PC-9 (cell line): ENCODE results near the gene PSMB2. TPM values are rescaled to one million over a fixed set of nuclear protein-coding genes. Genes with fewer than 3 reads are reported as not detected.
"Not testable (repeated sequence)": the region's sequence is repeated elsewhere in the genome, so short reads cannot be mapped to it uniquely, and the experiment has no call there.

ENCODE experiments used
- Bru-seq: library from RNA; stranded (reverse); fragments of 400-500 nt; gene quantifications from one replicate; lab custom pipeline; 2021; lab: Mats Ljungman, UMichigan
- BruChase-seq, 2 experiments: library from RNA; stranded (reverse); fragments of 400-500 nt; gene quantifications; one replicate each; lab custom pipeline; 2021; lab: Mats Ljungman, UMichigan
- BruUV-seq: library from RNA; stranded (reverse); fragments of 400-500 nt; replicated peaks from 2 replicates; lab custom pipeline; 2021; lab: Mats Ljungman, UMichigan
- CTCF ChIA-PET: fragments of 300-600 bp; sonication (Branson Sonifier 250); formaldehyde crosslinking; loops from one replicate; lab custom pipeline; 2022; ENCODE audit warnings: antibody characterized with exemption; lab: Charles Lee
- POLR2A ChIA-PET: fragments of 300-600 bp; sonication (Branson Sonifier 250); formaldehyde crosslinking; loops from one replicate; lab custom pipeline; 2022; ENCODE audit warnings: antibody characterized with exemption; ENCODE audit not compliant: unreplicated experiment; lab: Charles Lee
- DNase-seq, 2 experiments: peaks; one replicate each; pipeline versions ENCODE4 v3.0.0 to v3.0.0-alpha.2; 2015 to 2022; ENCODE audit warnings: mixed read lengths in 1 of 2
- H2AFZ ChIP-seq: fragments of 200-600 bp; sonication (generic); 2 replicates; pipeline ENCODE4 v1.8.1; 2017; ENCODE audit warnings: antibody characterized with exemption
- H3F3A ChIP-seq: fragments of 200-600 bp; sonication (generic); 2 replicates; pipeline ENCODE4 v1.8.1; 2017; ENCODE audit warnings: antibody characterized with exemption, mild to moderate bottlenecking, low read depth; ENCODE audit not compliant: insufficient read depth
- H3K27ac ChIP-seq: fragments of 200-600 bp; sonication (generic); 2 replicates; pipeline ENCODE4 v1.6.1; 2016; ENCODE audit warnings: mixed run types
- H3K27me3 ChIP-seq: fragments of 200-600 bp; sonication (generic); 2 replicates; pipeline ENCODE4 v1.6.1; 2016; ENCODE audit warnings: low read depth, mixed run types; ENCODE audit not compliant: insufficient read depth
- H3K36me3 ChIP-seq: fragments of 200-600 bp; sonication (generic); 2 replicates; pipeline ENCODE4 v1.6.1; 2016; ENCODE audit warnings: low read depth, mixed run types
- H3K4me1 ChIP-seq: fragments of 200-600 bp; sonication (generic); replicated peaks from 2 replicates; pipeline ENCODE4 v1.6.1; 2016; ENCODE audit warnings: mixed run types; ENCODE audit not compliant: insufficient read depth
- H3K4me2 ChIP-seq: fragments of 200-600 bp; sonication (generic); 2 replicates; pipeline ENCODE4 v1.6.1; 2017; ENCODE audit warnings: mixed run types
- H3K4me3 ChIP-seq: fragments of 200-600 bp; sonication (generic); 2 replicates; pipeline ENCODE4 v1.6.1; 2016; ENCODE audit warnings: mixed run types
- H3K79me2 ChIP-seq: fragments of 200-600 bp; sonication (generic); 2 replicates; pipeline ENCODE4 v1.6.1; 2017; ENCODE audit warnings: low read depth, mixed run types
- H3K9me2 ChIP-seq: fragments of 200-600 bp; sonication (generic); 2 replicates; pipeline ENCODE4 v1.8.1; 2017; ENCODE audit warnings: mild to moderate bottlenecking; ENCODE audit not compliant: insufficient read depth
- H3K9me3 ChIP-seq: fragments of 200-600 bp; sonication (generic); 2 replicates; pipeline ENCODE4 v1.8.1; 2016; ENCODE audit warnings: low read depth; ENCODE audit not compliant: insufficient read depth
- H4K20me1 ChIP-seq: fragments of 200-600 bp; sonication (generic); 2 replicates; pipeline ENCODE4 v1.8.1; 2017; ENCODE audit not compliant: insufficient read depth
- CTCF ChIP-seq: fragments of 200-600 bp; sonication (generic); conservative IDR thresholded peaks from 2 replicates; pipeline ENCODE4 v1.6.1; 2017; ENCODE audit warnings: mixed run types, antibody characterized with exemption, mild to moderate bottlenecking, moderate library complexity
- EZH2 ChIP-seq: fragments of 200-600 bp; sonication (generic); IDR thresholded peaks from 2 replicates; pipeline ENCODE4 v1.8.0; 2017; ENCODE audit warnings: antibody characterized with exemption, low read depth
- intact Hi-C: fragments of 100-400 bp; cut with micrococcal nuclease; formaldehyde crosslinking; loops from one replicate; pipeline ENCODE4 v1.10.0; 2022; ENCODE audit not compliant: unreplicated experiment
- long read RNA-seq: library from polyadenylated mRNA; stranded (forward); transcript quantifications from one replicate; pipeline ENCODE4 v2.0.0, GENCODE V29; 2022
- total RNA-seq: library from RNA; stranded (reverse); gene quantifications from 2 replicates; pipeline ENCODE4 v1.2.3, GENCODE V29; 2021

Gene PSMB2
- total RNA-seq (138 and 206 TPM in 2 replicates), Bru-seq, nascent RNA (percentile 98 among the genes with signal in this experiment), BruChase-seq, experiment 1, labeled RNA remaining after a 2-hour chase (percentile 84 among the genes with signal in this experiment), BruChase-seq, experiment 2, labeled RNA remaining after a 6-hour chase (percentile 95 among the genes with signal in this experiment)
- long read RNA-seq, transcript PSMB2-201 (6 exons, 2,701 nt) = major isoform, 736 of 799 reads
- long read RNA-seq, partial matches to known transcripts = 3 of 799 reads
- long read RNA-seq, other reads (novel, unspliced or antisense) = 60 of 799 reads

GRCh38 chr1:35641233-35641866 is at the start of gene PSMB2:
Gene PSMB2, minus strand, starts transcription at chr1:35641526. Its CDS starts 94 bp downstream, at chr1:35641432.
- Histone ChIP-seq H3K27ac (peak within 1 kb of the TSS; percentile 88), H3K4me3 (peak within 1 kb of the TSS; percentile 84), H3F3A (peaks cover 20% of the 10 kb centered on the region), H3K36me3 (no peaks in the 10 kb centered on the region; the same call in 1 of the 2 replicates), H3K4me2 (peak within 1 kb of the TSS; percentile 83), H3K27me3 (peaks cover 17% of the 10 kb centered on the region), H3K79me2 (peaks cover 50% of the 10 kb centered on the region), H3K9me2 (no peaks in the 10 kb centered on the region), H3K4me1 (peaks cover 40% of the 10 kb centered on the region), H3K9me3 (no peaks in the 10 kb centered on the region), H4K20me1 (peaks cover 16% of the 10 kb centered on the region), H2AFZ (peak within 1 kb of the TSS; percentile 97)
- ChIA-PET CTCF (no interaction called here), POLR2A (interaction anchor here (0.7 kb wide), 1 partner anchor 25 kb away, joined by 10 read pairs; no protein-coding TSS in a partner anchor)
- TF ChIP-seq EZH2 (no peak), CTCF (no peak)
- intact Hi-C loops = loop anchor here (5.0 to 10.0 kb wide), 4 partner anchors 64 to 787 kb away; partner anchors contain the start of genes C1orf216, CLSPN and SMIM12
- BruUV-seq = no TSS peak
- peak; percentile 88 to 97 for DNase-seq

DNA sequence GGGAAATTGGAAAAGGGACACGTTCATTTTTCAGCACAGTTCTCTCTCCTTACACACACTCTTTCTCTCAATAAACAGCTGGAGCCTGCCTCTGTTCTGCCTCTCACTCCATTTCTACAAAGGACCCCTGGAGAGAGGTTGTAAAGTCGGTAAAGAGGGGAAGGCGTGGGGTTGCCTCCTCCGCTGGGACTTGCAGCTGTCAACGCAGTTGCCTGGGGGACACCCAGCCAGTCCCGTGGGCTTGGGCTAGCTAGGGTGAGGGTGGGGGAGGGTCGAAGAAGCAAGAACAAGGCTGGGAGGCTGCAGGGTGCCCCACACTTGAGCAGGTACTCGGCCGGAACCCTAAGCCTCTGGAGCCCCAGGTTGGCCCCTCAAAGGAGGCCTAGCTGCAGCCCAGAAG is 49.8 kb upstream of the PSMB2 start:
- H4K20me1 ChIP-seq = no peaks in the 10 kb centered on the region
- TF ChIP-seq CTCF (no peak), EZH2 (no peak)
- H3K4me1 ChIP-seq = no peaks in the 10 kb centered on the region
- H3K9me3 ChIP-seq = no peaks in the 10 kb centered on the region
- CTCF ChIA-PET = no interaction called here
- no peak overlapping the region for H3K4me3 ChIP-seq
- no peaks in the 10 kb centered on the region for H3F3A ChIP-seq
- H2AFZ ChIP-seq = no peak overlapping the region
- intact Hi-C loops = no loop called here
- no peak for DNase-seq
- POLR2A ChIA-PET = no interaction called here
- no TSS peak for BruUV-seq
- H3K79me2 ChIP-seq = no peaks in the 10 kb centered on the region
- H3K9me2 ChIP-seq = no peaks in the 10 kb centered on the region
- H3K27ac ChIP-seq = no peak overlapping the region
- H3K27me3 ChIP-seq = peaks cover 97% of the 10 kb centered on the region
- H3K36me3 ChIP-seq = no peaks in the 10 kb centered on the region
- H3K4me2 ChIP-seq = no peak overlapping the region

DNA sequence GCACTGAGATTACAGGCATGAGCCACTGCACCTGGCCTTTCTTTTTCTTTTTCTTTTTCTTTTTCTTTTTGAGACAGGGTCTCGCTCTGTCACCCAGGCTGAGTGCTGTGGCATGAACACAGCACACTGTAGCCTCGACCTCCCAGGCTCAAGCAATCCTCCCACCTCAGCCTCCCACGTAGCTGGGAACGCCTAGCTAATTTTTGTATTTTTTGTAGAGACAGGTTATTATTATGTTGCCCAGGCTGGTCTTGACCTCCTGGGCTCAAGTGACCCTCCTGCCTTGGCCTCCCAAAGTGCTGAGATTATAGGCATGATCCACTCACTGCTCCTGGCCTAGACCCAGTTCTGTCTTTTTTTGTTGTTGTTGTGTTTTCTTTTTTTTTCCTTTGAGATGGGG is 48.8 kb upstream of the PSMB2 start:
- H2AFZ ChIP-seq, H4K20me1 ChIP-seq, intact Hi-C loops, CTCF ChIA-PET, H3K36me3 ChIP-seq, H3K4me2 ChIP-seq, POLR2A ChIA-PET, H3F3A ChIP-seq, H3K27ac ChIP-seq, BruUV-seq, DNase-seq, H3K4me3 ChIP-seq, H3K4me1 ChIP-seq, H3K9me3 ChIP-seq, H3K9me2 ChIP-seq, H3K79me2 ChIP-seq: not testable (repeated sequence)
- peaks cover 97% of the 10 kb centered on the region for H3K27me3 ChIP-seq
